CD1c-positive myeloid dendritic cell (primary cell): ENCODE measurements around the gene HBM.
"Not testable (repeated sequence)": the region's sequence is repeated elsewhere in the genome, so short reads cannot be mapped to it uniquely, and the experiment has no call there.

Source experiments
- DNase-seq: peaks from one replicate; pipeline ENCODE4 v3.0.0-alpha.2; 2016; ENCODE audit errors: extremely low spot score

Gene HBM, protein sequence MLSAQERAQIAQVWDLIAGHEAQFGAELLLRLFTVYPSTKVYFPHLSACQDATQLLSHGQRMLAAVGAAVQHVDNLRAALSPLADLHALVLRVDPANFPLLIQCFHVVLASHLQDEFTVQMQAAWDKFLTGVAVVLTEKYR

DNA sequence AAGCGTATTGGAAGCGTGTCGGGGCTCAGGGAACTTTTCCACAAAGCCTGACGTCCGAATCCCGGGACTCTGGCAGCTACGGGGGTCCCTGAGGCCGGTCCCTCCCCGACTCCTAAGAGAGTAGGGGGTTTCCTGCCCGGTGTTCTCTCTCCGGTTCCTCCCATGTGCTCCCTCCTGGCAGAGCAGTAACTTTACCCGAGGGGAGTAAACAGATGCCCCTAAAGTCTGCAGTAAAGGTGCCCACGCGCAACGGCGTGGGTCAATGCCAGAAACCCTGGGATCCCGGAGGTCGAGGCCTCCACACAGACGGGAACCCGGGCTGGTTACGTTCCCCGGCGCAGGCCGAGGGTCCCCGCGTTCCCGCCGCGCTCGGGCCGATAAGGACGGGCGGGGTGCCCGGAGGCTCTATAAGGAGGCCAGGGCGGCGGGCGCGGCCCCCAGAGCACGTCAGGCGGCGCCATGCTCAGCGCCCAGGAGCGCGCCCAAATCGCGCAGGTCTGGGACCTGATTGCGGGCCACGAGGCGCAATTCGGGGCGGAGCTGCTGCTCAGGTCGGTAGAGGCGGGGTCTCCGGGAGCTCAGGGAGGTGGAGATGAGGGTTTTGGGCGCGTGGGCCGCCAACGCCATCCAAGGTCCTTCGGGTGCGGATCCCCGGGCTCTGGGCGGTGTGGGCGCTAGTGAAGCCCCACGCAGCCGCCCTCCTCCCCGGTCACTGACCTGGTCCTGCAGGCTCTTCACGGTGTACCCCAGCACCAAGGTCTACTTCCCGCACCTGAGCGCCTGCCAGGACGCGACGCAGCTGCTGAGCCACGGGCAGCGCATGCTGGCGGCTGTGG, at the start of gene HBM:
HBM (plus strand) TSS at position 440 of the 836 bp plus-strand sequence; CDS start at position 460, 20 bp downstream.
- DNase-seq = no peak

DNA sequence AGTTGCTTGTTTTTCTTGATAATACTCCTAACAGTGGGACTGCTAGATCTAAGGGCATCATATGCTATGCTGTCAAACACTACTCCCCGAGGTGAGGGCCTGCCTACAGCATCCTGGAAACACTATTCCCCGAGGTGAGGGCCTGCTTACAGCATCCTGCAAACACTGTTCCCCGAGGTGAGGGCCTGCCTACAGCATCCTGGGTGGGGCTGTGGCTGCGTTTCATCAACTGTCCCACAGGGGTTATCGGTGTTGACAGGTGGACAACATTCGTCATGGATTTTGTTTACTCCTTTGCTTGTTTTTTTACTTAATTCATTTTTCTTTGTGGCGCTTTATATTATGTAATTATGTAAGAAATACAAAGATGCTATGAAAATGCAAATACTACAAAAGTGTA, 49.8 kb upstream of the HBM start:
- no peak for DNase-seq

DNA sequence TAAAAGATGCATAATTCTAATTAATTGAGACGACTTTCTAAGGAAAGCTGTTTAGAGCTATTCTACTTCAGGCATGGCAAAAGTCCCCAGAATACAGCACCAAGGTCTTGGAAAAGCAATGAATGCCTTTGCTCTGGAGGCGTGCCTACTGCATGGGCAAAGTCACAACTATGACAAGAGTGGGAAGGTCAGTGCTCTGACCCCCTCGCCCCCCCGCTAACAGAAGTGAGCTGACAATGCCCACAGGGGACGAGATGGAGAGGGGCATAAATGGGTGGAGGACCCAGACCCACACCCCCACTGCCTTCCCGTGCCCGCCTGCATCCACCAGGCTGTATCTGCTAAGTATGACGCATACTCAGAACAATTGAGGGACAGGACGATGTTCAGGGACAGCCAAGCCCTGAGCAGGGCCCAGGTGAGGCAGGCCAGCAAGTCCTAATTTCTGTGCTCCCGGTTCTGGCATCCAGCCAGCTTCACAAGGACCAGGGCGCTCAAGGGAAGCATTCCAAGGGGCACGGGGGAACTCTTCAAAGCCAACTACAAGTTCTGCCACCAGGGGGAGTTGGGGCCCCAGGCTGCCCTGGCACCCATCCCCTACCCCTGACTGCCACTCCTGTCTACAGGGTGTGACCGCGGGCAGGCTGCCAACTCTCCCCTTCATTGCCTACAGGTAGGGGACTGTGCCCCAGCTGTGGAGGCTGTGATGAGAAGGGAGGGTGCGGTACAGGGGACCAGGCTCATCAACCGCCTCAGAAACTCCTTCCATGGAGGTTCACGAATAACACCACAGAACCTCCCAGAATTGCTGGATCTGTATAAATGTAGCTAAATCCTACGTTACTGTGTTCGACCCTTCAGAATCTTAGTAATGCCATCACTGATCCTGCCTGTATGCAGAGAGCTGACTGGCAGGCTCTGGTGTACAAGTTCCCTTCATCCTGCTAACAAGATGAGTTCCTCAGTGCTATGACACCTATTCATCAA, 48.1 kb upstream of the HBM start:
- DNase-seq = peak; percentile 70

DNA sequence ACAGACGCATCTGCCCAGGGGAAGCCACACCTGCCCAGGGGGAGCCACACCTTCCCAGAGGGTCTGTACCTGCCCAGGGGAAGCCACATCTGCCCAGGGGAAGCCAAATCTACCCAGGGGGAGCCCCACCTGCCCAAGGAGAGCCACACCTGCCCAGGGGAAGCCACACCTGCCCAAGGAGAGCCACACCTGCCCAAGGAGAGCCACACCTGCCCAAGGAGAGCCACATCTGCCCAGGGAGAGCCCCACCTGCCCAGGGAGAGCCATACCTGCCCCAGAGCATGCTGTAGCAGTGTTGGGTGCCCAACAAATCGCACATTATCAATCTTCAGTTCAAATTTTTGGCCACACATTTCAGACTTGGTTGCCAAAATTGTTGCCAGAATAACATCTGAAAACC, 46.9 kb upstream of the HBM start:
- no peak for DNase-seq

DNA sequence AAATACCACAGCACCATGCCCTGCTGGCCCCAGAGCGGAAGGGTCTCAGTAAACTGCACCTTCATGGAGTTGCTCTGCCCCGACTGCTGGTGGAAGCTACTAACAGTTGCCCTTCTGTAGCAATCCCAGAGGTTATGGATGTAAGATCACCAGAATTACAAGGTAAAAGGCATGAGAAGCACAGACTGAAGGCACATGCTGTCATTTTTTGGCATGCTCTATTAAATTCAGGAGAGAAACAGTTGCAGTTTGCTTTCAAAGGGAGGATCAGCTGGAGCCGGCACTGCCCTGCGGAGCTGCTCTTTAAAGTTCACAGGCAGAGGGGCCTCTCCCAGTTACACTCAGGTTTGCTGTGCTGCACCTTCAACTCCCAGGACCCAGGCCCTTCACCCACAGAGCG, 46.5 kb upstream of the HBM start:
- no peak for DNase-seq

DNA sequence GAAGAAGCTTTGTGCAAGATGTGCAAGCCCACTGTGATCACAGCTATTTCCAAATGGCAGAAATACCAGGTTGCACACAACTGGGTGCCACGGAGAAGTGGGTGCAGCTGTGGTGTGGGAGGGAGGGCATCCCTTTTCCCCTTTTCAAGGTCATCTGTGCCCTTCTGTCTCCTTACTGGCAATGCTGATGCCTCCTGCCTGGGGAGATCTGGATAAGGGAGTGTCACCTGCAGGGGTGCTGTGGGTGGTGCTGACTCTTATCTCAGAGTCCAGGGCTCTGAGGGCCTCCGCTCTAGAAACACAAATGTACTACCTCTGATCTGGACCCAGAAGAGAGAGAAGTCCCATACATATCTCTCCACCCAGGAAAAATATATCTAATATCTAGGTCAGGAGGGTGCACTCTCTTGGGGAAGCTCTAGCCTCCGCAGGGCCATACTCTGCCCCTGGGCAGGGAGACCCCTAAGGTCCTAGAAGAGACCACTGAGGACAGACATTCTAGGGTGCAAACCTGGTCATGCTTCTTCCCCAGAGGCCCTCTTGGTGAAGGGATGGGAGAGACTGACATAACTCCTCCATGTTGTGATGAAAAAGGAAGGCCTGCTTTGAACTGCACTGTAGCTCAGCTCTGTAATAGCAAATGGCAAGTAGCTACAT, 45.8 kb upstream of the HBM start:
- no peak for DNase-seq

DNA sequence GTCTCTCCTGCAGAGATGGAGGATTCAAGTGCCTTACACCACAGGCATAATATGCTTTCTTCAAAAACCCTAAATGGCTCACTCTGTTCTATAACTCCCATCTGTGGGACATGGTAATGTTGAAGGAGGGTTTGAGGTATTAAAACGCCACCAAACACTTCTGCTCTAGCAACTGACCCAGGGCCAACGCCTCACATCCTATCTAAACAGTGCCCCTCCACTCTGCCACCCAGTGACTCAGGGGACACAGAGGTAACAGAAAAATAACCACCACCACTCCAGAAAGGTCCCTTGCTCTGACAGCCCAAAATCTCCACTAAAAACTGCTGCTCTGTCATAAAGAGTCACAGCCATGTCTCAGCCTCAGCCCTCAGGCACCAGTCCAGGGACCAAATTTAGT, 45.0 kb upstream of the HBM start:
- no peak for DNase-seq

DNA sequence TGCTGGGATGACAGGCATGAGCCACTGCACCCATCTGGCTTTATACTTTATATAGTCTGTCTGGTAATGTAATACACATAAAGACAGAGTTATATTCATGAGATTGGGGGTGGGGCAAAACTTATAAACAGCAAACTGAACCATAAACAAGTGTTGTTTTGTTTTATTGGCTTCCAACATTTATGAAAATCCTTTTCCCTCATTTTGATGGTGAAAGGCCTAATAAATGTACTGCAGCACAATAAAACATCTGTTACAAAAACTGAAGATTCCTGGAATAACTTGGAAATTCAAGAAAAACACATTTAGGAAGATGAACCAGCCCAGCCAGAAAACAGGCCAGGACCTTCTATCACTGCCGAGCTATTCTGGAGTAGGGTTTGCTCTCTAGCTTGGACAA, 43.4 kb upstream of the HBM start:
- DNase-seq = no peak

DNA sequence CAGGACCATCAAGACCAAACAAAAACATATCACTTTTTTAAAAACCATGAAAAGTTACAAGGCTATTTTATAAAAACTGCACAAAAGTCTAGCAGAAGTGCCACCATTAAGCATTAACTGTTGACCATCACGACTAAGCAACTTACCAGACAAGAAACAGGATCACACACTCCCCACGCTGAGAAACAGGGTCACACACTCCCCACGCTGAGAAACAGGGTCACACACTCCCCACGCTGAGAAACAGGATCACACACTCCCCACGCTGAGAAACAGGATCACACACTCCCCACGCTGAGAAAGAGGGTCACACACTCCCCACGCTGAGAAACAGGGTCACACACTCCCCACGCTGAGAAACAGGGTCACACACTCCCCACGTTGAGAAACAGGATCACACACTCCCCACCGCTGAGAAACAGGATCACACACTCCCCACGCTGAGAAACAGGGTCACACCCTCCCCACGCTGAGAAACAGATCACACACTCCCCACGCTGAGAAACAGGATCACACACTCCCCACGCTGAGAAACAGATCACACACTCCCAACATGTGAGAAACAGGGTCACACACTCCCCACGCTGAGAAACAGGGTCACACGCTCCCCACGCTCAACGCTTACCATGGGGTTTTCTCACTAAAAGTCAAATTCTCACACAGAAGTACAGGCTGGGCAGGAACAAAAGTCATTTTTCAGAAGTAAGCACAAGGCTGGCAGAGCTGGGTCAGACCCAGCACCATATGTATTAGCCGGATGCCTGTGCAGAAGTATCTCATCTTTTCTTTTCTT, 42.0 kb upstream of the HBM start:
- DNase-seq = not testable (repeated sequence)

DNA sequence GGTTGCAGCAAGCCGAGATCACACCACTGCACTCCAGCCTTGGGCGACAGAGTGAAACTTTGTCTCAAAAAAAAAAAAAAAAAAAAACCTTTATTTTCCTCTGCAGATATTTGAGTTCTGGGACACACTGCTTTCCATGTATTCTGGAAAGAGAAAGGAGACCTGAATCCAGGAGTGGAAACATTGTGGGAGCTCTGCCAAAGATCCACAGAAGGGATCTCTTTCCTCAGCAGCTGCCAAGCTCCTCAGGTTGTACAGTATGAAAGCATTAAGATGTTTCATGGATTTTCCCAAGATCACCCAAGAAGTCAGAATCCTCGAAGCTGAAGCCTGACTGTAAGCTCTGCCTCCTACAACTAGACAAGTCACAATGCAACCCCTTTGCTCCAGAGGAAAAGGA, 40.8 kb upstream of the HBM start:
- no peak for DNase-seq

DNA sequence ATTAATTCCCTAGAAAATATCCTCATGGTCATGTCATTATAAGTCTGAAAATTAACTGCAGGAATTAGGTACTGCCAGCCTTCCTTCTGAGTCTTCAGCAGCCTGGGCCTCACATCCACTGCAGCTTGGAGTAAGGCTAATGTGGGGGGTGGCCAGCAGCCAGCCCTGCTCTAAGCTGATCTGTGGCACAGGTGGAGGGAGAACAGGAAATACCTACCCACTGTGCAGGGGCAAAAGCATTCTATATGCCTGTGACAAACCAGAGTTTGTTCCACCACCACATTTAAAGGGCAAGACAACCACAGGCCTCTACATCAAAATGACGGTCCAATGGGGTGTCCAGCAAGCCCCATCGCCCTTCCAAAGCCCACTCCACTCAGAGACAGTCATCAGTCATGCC, 36.7 kb upstream of the HBM start:
- no peak for DNase-seq

DNA sequence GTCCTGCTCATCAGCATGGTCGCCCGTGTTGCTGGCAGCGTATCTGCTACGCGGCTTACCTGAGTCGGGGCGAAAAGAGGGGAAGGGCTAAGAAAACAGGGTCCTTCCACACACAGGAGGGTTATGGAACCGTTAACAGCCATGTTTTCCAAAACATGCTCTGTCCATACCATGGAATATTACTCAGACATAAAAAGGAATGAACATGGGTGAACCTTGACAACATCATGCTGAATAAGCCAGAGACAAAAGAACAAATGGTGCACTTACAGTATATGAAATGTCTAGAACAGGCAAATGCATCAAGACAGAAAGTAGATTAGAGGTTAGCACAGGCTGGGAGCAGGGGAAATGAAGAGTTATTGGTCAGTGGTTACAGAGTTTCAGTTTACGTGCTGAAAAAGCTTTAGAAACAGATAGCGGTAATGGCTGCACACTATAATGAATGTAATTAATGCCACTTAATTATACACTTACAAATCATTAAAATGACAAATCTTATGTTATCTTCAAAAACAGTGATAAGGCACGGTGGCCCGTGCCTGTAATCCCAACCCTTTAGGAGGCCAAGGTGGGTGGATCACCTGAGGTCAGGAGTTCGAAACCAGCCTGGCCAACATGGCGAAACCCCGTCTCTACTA, 35.1 kb upstream of the HBM start:
- no peak for DNase-seq

DNA sequence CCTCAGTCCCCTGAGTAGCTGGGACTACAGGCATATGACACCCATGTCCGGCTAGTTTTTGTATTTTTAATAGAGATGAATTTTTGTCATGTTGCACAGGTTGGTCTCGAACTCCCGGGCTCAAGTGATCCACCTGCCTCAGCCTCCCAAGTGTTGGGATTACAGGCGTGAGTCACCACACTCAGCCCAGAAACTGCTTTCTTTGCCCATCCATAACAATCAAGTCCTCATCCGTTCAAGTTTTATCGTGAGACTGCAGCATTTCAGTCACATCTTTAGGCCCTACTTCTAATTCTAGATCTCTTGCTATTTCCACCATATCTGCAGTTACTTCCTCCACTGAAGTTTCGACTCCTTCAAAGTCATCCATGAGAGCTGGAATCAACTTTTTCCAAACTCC, 33.7 kb upstream of the HBM start:
- no peak for DNase-seq

DNA sequence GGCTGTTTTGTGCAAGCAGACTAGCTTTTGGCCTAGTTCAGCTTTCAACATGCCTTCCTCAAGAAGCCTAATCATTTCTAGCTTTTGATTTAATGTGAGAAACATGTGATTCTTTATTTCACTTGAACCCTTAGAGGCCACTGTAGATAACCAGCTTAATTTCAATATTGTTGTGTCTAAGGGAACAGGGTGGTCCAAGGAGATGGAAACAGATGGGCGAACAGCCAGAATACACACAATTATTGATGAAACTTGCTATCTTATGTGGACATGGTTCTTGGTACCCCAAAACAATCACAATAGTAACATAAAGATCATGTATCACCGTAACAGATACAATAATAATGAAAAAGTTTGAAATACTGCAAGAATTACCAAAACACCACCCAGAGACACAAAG, 32.1 kb upstream of the HBM start:
- DNase-seq = no peak

DNA sequence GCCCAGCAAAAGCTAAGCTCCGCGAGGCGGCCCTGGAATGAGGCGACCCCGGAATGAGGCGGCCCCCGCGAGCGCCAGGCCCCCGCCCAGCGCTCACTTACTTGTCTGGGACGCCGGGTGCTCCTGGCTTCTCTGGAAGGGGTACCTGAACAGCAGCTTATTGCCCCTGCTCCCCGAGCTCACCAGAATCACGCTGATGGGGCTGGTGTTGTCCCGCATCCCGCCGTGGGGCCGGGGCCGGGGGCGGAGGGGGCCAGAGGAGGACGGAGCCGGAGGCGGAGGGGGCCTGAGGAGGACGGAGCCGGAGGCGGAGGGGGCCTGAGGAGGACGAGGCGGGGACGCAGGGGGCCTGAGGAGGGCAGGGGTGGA, 27.7 kb upstream of the HBM start:
- no peak for DNase-seq

DNA sequence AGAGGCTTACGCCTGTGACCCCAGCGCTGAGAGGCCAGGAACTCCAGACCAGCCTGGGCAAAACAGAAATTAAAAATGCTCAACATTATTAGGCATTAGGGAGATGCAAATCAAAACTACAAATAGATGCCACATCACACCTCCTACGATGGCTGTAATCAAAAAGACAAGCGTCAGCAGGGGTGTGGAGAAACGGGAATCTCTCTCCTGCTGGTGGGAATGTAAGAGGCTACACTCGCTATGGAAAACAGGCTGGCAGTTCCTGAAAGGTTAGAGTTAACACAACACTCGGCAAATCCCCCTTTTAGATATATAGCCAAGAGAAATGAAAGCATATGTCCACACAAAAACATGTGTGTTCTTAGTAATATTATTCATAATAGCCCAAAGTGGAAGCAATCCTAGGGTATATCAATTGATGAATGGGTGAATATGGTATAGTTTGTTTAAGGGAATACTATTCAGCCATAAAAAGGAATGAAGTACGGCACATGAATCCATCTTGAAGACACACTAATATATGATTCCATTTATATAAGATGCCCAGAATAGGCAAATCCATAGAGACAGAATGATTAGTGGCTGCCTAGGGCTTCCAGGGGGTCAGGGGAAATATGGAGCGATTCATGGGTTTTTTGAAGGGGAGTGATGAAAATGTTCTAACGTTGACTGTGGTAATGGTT, 25.5 kb upstream of the HBM start:
- no peak for DNase-seq

DNA sequence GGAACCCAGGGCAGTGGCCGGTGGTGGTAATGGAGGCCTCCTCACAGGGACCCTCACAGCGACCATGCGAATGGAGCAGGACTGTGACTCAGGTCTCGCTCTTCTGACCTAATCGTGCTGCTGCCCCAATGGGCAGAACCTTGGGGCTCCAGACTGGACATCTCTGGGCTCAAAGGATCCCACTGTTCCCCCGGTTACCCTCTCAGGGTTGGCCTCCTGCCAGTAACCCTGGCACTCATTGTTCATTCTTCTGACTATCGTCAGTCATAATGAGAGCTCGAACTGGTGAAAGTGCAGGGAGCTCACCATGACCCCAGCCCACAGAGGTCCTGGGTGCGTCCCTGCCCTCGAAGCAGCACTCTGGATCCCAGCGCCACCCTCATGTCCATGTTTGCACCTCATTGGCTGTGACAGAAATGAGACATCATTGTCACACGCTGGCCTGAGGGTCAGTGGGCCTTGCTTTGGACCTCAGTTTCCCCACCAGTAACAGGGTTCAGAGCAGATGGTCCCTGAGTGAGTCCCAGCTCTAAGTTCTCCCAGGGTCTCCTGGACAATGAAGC, 23.3 kb upstream of the HBM start:
- DNase-seq = no peak

DNA sequence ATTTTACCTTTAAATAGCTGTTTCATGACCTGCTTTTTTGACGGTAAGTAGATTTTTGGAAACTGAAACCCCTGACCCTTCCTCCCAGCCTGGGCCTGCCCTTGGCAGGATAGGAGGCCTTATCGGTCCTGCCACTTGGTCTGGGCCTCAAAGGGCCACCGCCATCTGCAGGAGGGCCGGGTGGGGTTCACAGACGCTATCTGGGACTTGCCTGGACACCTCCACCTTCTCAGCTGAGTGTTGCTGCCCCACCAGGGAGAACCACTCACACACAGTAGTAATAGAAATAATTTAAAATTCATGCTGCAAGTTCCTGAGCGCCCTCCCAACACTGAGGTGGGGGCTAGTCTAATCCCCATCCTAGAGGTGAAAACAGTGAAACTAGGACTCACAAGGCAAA, 22.7 kb upstream of the HBM start:
- no peak for DNase-seq

DNA sequence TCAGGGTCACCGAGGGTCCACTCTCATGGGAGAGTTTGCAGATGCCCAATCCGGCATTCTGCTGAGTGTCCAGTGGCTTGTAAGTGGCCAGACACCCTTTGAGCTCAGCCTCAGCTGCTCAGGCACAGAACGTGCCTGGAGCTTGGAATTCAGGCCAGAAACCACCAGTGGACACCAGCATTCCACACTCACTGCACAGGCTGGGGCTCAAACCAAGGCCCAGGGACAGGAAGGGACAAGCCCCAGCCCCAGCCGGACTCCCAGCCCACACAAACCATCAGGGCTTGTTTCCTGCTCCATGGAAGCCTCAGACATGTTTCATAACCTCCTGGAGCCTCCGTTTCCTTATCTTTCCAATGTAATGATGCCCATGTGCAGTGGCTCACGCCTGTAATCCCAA, 22.3 kb upstream of the HBM start:
- DNase-seq = no peak

DNA sequence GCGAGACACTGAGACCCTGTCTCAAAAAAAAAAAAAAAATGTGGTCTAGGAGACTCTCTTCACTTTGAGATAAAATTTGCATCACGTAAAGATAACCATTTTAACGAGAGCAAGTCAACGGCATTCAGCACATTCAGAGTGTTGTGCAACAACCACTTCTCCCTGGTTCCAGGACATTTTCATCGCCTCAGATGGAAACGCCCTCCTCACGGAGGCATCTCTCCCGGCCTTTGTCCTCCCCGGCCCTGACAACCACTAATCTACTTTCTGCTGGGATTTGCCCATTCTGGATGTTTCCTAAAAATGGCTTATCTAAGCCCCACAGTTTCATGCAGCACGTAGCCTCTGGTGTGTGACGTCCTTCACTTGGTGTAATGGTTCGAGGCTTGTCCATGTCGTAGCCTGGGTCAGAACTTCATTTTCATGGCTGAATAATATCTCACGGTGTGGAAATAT, 21.0 kb upstream of the HBM start:
- no peak for DNase-seq
